Fibroblast of lung (primary cell): ENCODE results near the gene PIP5K1C. TPM values are rescaled to one million over a fixed set of nuclear protein-coding genes. Genes with fewer than 3 reads are reported as not detected.
A peak's percentile ranks its signal among the peaks of the same experiment; 100 is the strongest.

Source experiments
- DNase-seq, 2 donors: peaks; one replicate each; pipeline versions ENCODE4 v3.0.0 to v3.0.0-alpha.2; 2010; ENCODE audit warnings: low read depth in 2 of 2
- H2AFZ ChIP-seq: 2 replicates; pipeline ENCODE4 v1.5.1; 2012; ENCODE audit warnings: low read length, control low read depth, inconsistent platforms
- H3K27ac ChIP-seq: 2 replicates; pipeline ENCODE4 v1.5.1; 2011; ENCODE audit warnings: low read length, control low read depth; ENCODE audit not compliant: insufficient read depth
- H3K27me3 ChIP-seq: 2 replicates; pipeline ENCODE4 v1.5.1; 2011; ENCODE audit warnings: mild to moderate bottlenecking, low read length; ENCODE audit not compliant: control insufficient read depth, insufficient read depth
- H3K36me3 ChIP-seq: 2 replicates; pipeline ENCODE4 v1.5.1; 2011; ENCODE audit warnings: low read length; ENCODE audit not compliant: control insufficient read depth, insufficient read depth
- H3K4me1 ChIP-seq: 2 replicates; pipeline ENCODE4 v1.5.1; 2011; ENCODE audit warnings: low read length; ENCODE audit not compliant: control insufficient read depth, insufficient read depth; ENCODE audit errors: extremely low read depth
- H3K4me2 ChIP-seq: 2 replicates; pipeline ENCODE4 v1.5.1; 2011; ENCODE audit warnings: low read length, control low read depth; ENCODE audit not compliant: insufficient read depth; ENCODE audit errors: extremely low read depth
- H3K4me3 ChIP-seq, 4 experiments: fragments of 200-600 bp in 1 of 4; sonication (generic) in 1 of 4; replicated peaks in 1 of 4; 2 replicates each; pipeline ENCODE4 v1.5.1; 2011 to 2016; ENCODE audit warnings: low read length in 4 of 4, low read depth in 3 of 4, mild to moderate bottlenecking in 3 of 4, control low read depth in 2 of 4, inconsistent platforms in 1 of 4, mixed read lengths in 1 of 4; ENCODE audit not compliant: insufficient read depth in 1 of 4; ENCODE audit errors: control extremely low read depth in 1 of 4
- H3K79me2 ChIP-seq: 2 replicates; pipeline ENCODE4 v1.5.1; 2012; ENCODE audit warnings: mild to moderate bottlenecking, low read length, inconsistent platforms; ENCODE audit not compliant: control insufficient read depth, insufficient read depth
- H3K9ac ChIP-seq: 2 replicates; pipeline ENCODE4 v1.5.1; 2011; ENCODE audit warnings: mild to moderate bottlenecking, low read length, control low read depth; ENCODE audit not compliant: insufficient read depth
- H3K9me3 ChIP-seq: 2 replicates; pipeline ENCODE4 v1.5.1; 2012; ENCODE audit warnings: low read depth, low read length; ENCODE audit not compliant: control insufficient read depth, insufficient read depth
- H4K20me1 ChIP-seq: 2 replicates; pipeline ENCODE4 v1.5.1; 2011; ENCODE audit warnings: low read length; ENCODE audit not compliant: control insufficient read depth, insufficient read depth; ENCODE audit errors: extremely low read depth
- CTCF ChIP-seq, 2 donors: IDR thresholded peaks in 1 of 2; conservative IDR thresholded peaks in 1 of 2; 1 replicate in 1 of 2; 2 replicates in 1 of 2; pipeline ENCODE4 v1.5.1; 2011 to 2012; ENCODE audit warnings: low read length in 2 of 2, control low read depth in 1 of 2, inconsistent platforms in 1 of 2, low read depth in 1 of 2, mild to moderate bottlenecking in 1 of 2
- EZH2 ChIP-seq: IDR thresholded peaks from 2 replicates; pipeline ENCODE4 v1.5.1; 2012; ENCODE audit warnings: low read length, control low read depth, mild to moderate bottlenecking; ENCODE audit errors: missing control alignments
- polyA plus RNA-seq, 2 donors: library from polyadenylated mRNA; depleted of rRNA in 1 of 2; stranded (reverse) in 1 of 2; unstranded in 1 of 2; fragments of >200 nt; gene quantifications; 2 replicates each; pipeline ENCODE4 v1.2.1, GENCODE V29; 2011 to 2012; ENCODE audit warnings: missing spikeins in 1 of 2
- total RNA-seq: library from RNA; depleted of rRNA; stranded (reverse); fragments of >200 nt; gene quantifications from 2 replicates; pipeline ENCODE4 v1.2.1, GENCODE V29; 2014

Gene PIP5K1C
- total and polyA plus RNA-seq, 2 donors (not counting 1 experiment from before 2014, with no cell fraction given): 8.7 to 16.7 TPM

GRCh38 chr19:3627351-3627723 lies 72.9 kb downstream of the PIP5K1C start:
- no peaks in the 10 kb centered on the region for H3K9me3 ChIP-seq
- no peak overlapping the region for H3K9ac ChIP-seq
- no peak overlapping the region for H3K4me2 ChIP-seq
- H3K27me3 ChIP-seq: no peaks in the 10 kb centered on the region
- peaks cover 5% of the 10 kb centered on the region for H3K4me1 ChIP-seq
- H3K79me2 ChIP-seq: peaks cover 26% of the 10 kb centered on the region
- peak overlapping the region in 3 of 4 experiments; percentile 9 to 38 (median 15) for H3K4me3 ChIP-seq
- no peak for DNase-seq
- TF ChIP-seq EZH2: no peak
- no peak overlapping the region for H3K27ac ChIP-seq
- H2AFZ ChIP-seq: no peak overlapping the region
- no peaks in the 10 kb centered on the region for H4K20me1 ChIP-seq
- H3K36me3 ChIP-seq: peaks cover 6% of the 10 kb centered on the region

GRCh38 chr19:3626473-3627350 lies 73.6 kb downstream of the PIP5K1C start, which contains the start of gene CACTIN:
Gene CACTIN, minus strand, starts transcription at chr19:3626790. Its CDS starts 28 bp downstream, at chr19:3626762.
- peak within 1 kb of the TSS; percentile 89 for H2AFZ ChIP-seq
- H4K20me1 ChIP-seq: no peaks in the 10 kb centered on the region
- no peaks in the 10 kb centered on the region for H3K27me3 ChIP-seq
- H3K4me3 ChIP-seq: peak within 1 kb of the TSS; percentile 89 to 100 (median 96)
- peaks cover 26% of the 10 kb centered on the region for H3K79me2 ChIP-seq
- peak within 1 kb of the TSS; percentile 97 for H3K27ac ChIP-seq
- no peak for TF ChIP-seq CTCF (conservative IDR thresholded peaks at IDR 0.05 in 1 of 2, IDR thresholded peaks at IDR 0.05 in 1 of 2; ENCODE audit: low read depth in 1 of 2, low read length in 2 of 2)
- TF ChIP-seq EZH2: no peak
- no peaks in the 10 kb centered on the region for H3K9me3 ChIP-seq
- DNase-seq: peak; percentile 97 to 98
- peaks cover 7% of the 10 kb centered on the region for H3K36me3 ChIP-seq
- H3K4me2 ChIP-seq: peak within 1 kb of the TSS; percentile 100
- peaks cover 5% of the 10 kb centered on the region for H3K4me1 ChIP-seq
- peak within 1 kb of the TSS; percentile 96 for H3K9ac ChIP-seq

GRCh38 chr19:3625996-3626472 lies 74.2 kb downstream of the PIP5K1C start:
- Histone ChIP-seq H3K9me3 (no peaks in the 10 kb centered on the region), H3K4me1 (peaks cover 5% of the 10 kb centered on the region), H3K27ac (peak overlapping the region; percentile 97), H3K9ac (peak overlapping the region; percentile 96), H3K27me3 (no peaks in the 10 kb centered on the region), H2AFZ (peak overlapping the region; percentile 74), H4K20me1 (no peaks in the 10 kb centered on the region), H3K36me3 (peaks cover 6% of the 10 kb centered on the region), H3K4me2 (peak overlapping the region; percentile 100), H3K4me3 (peak overlapping the region; percentile 89 to 100 (median 96)), H3K79me2 (peaks cover 26% of the 10 kb centered on the region)
- peak in 1 of 2 donors; percentile 18 for DNase-seq
- TF ChIP-seq CTCF (conservative IDR thresholded peaks at IDR 0.05 in 1 of 2, IDR thresholded peaks at IDR 0.05 in 1 of 2; ENCODE audit: low read depth in 1 of 2, low read length in 2 of 2) (no peak), EZH2 (no peak)
